Effector CD4-positive, alpha-beta T cell (primary cell): ENCODE data around the gene IER2.
"Not testable (repeated sequence)": the region's sequence is repeated elsewhere in the genome, so short reads cannot be mapped to it uniquely, and the experiment has no call there.

Experiments used
- DNase-seq: peaks from one replicate; pipeline ENCODE4 v3.0.0-alpha.2; 2020

Gene IER2

DNA sequence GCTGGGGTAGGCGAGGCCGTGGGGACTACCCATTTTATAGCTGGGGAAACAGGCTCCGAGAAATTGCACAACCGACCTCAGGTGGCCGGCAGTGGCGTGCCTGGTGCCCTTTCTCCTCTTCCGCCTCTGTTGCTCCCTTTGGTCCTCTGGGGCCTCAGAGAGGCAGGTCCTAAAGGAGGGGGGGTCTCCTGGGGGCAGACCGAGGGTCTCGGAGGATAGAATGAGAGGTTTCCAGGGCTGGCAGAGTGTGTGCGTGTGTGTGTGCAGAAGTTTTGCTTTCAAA lies 11.4 kb upstream of the IER2 start:
- DNase-seq: no peak

DNA sequence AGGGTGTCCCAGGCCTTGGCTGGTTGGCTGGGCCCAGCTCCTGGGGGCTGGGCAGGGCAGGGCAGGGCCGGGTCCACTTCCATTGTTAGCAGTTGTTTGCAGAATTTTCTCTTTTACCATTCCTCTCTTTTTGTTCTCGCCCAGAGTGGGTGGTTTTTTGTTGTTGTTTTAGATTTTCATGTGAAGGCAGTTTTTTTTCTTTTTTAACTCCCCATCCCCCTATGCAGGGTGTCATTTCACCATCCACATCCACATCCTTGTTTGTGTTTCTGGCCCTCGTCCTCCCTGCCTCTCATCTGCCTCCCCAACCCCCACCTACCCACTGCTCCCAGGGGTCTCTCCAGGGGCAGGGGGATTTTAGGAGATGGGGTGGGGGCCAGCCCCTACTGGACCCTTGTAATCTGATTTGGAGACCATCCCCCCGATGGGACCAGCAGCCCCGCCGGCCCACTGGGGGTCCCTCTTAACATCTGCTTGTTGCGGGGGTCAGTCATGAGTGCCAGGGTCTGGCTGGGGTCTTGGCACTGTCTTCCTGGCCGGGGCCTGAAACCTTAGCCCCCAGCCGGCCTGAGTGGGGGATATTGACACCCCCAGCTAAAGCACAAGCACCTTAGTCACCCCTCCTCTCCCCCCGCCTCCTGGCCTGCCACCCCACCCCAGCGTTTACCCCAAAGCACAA lies 10.4 kb upstream of the IER2 start:
- DNase-seq: no peak

DNA sequence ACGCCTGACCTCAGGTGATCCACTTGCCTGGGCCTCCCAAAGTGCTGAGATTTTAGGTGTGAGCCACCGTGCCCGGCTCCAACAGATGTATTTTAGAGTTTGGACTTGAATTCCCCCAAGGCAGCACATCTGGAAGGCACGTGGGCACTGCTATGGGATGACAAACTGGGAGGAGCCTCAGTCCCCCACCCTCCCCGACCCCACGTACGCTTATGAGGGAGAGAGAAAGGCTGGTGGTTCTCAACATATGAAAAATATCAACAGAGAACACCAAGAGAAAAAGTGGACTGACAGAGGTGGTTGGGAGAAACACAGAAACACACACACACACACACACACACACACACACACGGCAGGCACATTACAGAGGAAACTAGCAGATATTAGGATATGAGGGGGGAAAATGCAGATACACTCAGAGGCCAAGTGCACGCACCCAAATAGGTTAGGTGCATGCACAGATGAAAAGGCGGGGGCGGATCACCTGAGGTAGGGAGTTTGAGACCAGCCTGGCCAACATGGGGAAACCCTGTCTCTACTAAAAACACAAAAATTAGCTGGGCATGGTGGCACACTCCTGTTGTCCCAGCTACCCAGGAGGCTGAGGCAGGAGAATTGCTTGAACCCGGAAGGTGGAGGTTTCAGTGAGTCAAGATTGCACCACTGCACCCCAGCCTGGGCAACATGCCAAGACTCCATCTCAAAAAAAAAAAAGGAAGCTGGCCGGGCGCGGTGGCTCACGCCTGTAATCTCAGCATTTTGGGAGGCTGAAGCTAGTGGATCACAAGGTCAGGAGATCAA lies 3.2 kb upstream of the IER2 start:
- no peak for DNase-seq

DNA sequence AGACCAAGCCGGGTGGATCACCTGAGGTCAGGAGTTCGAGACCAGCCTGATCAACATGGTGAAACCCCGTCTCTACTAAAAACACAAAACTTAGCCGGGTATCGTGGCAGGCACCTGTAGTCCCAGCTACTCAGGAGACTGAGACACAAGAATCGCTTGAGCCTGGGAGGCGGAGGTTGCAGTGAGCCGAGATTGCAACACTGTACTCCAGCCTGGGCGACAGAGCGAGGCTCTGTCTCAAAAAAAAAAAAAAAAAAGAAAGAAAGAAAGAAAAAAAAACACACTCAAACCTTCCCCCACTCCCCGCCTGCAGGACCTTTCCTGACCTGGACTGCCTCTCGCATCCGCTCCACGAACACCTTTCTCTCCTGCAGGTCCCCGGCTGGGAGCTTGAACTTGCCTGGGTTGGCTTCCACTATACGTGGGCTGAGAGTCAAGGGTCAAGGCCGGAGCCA lies 1.0 kb upstream of the IER2 start:
- not testable (repeated sequence) for DNase-seq

DNA sequence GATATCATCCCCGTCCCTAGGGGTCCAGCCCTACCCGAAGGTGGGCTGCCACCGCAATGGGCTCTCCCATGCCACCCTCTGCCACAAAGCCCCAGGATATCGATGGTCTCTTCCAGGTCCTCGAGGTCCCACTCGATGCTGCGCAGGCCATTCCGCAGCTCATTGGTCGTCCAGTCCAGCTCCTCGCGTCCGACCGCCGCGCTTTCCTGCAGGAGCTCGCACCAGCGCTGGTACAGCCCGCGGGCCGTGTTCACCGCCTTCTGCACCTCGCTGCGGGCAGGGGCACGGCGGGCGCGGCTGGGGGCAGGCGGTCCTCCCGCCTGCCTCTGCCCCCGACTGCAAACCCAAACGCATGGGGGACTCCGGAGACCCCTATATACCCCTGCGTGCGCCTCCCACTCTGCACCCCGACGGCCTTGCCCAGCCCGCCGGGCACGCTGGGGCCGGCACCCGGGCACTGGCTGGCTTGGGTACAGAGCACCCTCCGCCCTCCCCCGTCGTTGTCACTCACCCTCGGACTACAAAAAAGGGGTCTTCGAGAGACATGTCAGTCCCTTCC lies 504 bp upstream of the IER2 start:
- peak; percentile 9 for DNase-seq

DNA sequence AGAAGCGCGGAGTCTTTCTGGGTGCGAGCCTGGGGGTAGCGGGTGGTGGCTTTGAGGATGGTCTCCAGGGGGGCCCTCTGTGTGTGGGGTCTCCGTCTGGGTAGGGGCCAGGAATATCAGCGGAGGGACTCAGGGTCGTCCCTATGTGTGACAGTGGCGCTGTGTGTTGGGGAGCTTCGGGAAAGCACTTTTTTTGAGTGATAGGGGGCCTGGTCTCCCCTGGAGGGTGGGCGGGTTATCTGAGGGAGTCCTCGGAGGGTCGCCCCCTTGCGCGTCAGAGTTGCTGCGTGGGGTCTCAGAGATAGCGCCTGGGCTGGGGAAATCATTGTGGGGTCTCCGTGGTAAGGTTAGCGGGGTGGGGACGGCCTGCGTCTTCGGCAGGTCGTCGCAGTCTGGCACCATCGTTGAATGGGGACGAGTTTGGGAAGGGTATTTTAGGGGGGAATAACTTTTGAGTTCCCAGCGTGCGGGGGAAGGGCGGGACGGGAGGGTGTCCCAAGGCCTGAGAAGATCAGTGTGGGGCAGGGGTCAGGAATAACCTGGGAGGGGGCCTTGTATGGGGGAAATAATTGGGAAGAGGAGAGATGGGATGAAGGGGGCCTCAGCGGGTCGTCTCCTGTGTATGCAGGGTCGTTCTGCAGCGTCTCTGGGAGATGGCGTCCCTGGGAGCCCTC lies 857 bp downstream of the IER2 start:
- peak; percentile 24 for DNase-seq

DNA sequence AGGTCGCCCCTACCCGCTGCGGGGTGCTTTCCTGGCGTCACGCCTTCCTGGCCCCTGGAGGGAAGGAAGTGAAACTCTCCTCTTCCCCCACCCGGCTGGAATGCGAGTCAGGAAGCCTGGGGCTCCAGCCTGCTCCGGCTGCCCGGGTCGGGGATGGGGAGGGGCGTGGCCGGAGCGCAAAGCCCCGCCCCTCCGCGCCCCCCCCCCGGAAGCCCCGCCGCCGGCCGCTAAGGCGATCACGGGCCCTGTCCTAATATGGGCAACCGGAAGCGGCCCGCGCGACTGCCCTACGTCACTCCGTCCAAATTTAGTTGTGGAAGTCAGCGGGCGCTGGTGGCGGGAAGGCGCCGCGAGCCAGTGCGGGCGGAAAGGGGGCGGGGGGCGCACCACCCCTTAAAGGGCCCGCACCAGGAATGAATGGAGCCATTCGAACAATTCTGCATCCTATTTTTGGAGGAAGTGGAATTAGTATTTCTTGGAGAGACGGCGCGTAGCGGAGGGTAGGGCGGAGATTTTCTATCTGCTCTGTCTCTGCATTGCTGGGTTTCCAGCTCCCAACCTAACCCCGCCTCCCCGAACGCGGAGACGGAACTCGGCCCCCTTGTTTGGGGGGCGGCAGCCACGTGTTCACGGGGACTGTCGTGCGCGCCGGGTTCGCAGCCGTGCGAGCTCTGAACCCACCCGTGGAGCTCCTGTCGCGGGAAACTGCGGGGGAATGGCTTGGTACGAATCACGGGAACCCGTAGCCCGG lies 1.6 kb downstream of the IER2 start:
- DNase-seq: peak; percentile 96

DNA sequence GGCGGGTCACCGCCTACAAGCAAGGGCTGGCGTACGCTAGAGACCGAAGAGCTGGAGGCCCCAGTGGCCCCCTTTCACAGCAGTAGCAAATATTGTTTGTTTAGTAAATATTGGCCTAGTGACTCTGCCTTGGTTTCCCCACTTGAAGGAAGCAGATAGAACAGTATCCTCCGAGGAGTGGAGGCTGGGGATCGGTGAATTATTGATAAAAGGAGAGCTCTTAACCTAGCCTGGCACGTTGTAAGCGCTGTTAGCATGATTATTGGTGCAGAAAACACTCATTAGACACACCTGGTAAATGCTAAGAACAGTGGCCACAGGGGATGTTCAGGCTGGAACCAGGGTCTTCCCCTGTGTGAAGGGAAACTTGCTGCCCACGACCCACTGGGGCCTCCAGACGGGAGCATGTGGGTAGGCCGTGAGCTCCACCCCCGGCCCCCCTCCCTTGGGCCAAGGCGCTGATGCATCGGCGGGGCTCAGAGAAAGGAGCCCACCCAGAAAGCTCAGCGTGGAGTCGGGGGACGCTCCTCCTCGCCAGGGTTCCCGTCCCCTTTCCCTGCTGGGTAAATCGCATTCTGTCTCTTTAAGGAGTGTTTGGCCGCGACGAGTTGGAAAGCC lies 2.3 kb downstream of the IER2 start:
- DNase-seq: no peak

DNA sequence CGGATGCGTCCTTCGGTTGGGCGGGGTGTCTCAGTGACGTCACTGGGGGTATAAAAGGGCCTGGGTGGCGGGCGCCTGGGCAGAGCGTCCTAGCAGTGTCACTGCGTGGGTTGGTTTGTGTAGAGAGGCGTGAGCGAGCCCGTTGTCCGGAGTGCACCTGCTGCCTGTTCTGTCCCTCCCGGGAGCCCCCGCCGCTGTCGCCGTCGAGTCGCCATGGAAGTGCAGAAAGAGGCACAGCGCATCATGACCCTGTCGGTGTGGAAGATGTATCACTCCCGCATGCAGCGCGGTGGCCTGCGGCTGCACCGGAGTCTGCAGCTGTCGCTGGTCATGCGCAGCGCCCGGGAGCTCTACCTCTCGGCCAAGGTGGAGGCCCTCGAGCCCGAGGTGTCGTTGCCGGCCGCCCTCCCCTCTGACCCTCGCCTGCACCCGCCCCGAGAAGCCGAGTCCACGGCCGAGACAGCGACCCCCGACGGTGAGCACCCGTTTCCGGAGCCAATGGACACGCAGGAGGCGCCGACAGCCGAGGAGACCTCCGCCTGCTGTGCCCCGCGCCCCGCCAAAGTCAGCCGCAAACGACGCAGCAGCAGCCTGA lies 2.9 kb downstream of the IER2 start:
- peak; percentile 99 for DNase-seq

DNA sequence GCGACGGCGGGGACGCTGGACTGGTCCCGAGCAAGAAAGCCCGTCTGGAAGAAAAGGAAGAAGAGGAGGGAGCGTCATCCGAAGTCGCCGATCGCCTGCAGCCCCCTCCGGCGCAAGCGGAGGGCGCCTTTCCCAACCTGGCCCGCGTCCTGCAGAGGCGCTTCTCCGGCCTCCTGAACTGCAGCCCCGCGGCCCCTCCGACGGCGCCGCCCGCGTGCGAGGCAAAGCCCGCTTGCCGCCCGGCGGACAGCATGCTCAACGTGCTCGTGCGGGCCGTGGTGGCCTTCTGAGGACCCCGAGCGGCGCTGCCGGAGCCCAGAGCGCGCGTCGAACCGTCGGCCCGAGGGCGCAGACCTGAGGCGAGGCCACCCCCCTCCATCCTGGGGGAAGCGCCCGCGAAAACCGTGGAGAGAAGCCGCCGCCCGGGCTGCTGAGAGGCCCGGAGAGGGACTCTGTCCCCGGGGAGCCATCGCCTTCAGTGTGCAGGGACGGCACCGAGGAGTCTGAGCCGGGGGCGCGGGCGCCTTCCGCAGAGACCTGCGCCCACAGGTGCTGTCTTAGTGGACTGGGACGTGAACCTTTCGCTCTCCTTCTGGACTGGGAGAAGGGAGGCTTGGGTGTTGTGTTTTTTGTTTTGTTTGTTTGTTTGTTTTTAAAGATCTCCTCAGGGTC lies 3.5 kb downstream of the IER2 start:
- DNase-seq: peak; percentile 12

DNA sequence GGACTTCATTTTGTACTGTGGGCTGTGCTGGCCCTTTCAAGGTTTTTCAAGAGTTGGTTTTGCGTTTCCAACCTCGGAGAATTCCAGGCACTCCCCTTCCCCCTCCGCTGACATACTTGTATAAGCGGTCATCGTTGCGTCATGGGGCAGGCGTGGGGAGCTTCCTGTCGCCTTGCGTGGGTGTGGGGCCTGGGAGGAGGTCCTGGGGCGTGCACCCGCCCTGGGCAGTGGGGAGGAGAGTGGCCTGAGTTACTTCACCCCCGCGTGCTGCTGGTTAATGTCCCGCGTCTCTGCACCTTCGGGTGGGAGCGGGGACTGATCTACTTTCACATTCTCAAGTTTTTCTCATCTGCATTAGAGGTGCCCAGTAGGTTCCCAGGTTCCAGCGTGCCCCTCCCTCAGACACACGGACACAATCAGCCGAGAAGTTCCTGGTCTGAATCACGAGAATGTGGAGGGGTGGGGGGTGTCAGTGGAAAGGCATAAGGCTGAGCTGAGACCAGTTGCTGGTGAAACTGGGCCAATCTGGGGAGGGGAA lies 4.1 kb downstream of the IER2 start:
- peak; percentile 31 for DNase-seq

DNA sequence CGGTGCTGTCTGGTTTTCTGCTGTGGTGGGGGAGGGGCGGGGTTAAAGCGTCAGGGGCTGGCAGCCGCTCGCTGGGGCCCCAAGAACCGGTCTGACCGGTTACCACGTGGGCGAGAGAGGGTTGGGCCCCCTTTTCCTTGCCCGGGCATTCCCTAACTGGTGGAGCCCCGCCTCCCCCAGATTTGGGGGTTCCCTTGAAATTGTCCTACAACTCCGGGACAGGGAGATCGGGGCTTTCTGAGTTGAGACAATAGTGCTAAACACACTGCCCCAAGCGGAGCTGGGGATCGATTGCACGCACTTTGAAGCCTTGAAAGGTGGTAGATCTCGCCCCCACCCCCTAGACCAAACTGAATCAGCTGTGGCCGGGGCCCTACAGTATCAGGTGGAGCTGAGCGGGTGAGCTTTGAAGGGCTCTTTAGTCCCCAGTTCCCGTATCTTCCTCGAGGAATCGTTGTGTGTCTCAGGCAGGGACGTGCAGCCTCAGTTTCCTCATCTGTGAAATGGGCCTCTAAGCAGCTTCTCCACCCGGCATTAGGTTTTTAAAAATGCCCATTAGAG lies 4.8 kb downstream of the IER2 start:
- peak; percentile 74 for DNase-seq

DNA sequence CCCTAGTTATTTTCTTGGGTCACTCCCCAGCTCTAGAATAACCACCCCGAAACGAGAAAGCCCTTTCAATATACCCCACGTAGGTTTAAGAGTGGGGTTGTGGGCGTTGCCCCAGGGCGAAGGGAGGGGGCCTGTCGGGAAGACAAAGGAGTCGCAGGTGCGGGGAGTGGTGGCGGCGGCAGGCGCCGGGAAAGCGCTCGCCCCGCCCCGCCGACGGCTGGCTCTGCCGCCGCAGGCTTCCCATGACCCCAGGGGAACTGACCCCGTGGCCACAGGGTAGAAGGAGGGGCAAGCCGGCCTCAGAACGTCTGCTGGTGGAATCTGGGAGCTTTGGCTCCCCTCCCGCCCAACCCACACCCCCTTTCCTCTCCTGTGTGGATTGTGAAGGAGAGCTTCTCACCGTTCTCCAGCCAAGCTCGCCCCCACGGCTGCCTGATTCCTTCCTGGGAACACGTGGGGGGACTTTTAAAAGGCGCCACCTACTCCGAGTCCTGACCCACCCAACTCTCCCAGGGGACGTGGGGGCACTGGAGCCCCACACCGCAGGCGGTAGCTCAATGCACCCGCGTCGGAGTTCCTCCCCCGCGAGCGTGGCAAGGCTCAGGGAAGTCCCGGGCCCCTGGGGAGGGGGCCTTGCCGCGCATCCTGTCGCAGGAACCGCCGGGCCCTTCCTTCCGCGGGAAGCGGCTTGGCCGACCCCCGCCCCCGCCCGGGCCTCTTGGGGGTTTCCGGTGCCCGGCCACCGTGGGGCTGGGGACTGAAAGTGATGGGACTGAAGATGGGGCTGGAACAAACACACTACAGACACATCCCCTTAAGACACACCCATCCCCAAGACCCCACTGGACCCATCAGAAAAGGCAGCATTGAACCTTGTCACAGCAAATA lies 5.5 kb downstream of the IER2 start:
- peak; percentile 69 for DNase-seq

DNA sequence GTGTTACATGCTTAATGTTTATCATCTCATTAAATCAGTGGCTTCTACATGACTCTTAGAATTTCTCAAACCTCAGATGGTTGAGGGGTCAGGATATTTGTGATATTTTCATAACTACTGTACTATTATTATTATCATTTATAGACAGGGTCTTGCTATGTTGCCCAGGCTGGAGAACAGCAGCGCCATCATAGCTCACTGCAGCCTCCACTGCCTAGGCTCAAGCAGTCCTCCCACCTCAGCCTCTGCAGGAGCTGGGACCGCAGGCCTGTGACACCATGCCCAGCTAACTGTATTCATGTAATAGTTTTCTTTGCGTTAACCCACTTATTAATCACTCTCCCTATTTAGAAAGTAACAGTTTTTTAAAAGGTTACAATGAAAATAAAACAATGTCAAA lies 9.5 kb downstream of the IER2 start:
- no peak for DNase-seq

DNA sequence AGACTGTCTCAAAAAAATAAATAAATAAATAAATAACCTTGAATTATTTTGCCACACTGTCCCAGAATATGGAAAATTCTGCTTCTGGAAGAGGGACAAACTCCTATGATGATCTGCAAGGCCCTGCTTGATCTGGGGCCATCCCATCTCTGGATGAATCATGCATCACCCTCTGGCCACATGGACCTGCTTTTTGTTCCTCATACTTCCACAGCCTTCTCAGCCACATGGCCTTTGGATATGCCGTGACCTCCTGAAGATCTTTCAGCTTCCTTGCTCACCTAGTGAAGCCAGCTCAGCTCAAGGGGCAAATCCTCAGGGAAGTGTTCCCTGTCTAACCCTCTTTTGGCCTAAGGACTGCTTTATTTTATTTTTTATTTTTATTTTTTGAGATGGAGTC lies 10.3 kb downstream of the IER2 start:
- no peak for DNase-seq

DNA sequence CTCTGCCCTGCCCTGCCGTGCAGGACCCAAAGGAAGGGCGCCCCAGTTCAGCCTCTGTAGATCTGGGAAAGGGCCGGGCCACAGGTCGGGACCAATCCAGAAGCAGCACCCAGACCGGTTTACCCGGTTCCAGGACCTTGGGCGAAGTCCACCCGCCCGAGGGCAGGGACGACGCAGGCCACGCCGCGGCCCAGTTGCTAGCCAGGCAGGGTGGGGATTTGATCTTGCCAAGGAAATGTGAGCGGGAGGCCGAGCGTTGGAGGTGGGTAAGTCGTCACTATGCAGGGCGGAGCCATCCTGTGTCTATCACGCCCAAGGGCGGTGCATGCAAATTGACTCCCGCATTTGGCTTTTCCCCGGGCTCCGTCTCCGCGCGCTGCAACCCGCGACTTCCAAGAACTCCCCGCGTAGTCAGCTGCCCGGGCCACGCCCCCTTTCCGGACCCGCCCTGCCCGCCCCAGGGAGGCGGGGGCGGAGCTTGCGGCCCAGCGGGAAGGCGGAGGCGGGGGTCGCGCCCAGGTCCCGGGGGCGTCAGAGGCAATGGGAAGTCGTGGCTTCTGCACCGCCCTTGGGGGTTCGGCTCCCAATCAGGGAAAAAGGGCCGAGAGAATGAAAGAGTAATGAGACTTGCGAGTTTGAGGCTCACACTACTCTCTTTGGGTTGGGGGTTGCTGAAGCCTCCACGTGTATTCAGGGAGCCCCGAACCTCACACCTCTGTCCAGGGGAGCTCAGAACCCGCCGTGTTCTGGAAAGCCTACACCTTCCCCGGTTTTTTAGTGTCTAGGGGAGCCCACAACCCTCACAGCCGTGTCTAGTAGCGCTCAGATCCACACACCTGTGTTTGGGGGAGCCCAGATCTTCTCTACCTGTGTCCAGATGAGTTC lies 12.8 kb downstream of the IER2 start:
- peak; percentile 77 for DNase-seq

DNA sequence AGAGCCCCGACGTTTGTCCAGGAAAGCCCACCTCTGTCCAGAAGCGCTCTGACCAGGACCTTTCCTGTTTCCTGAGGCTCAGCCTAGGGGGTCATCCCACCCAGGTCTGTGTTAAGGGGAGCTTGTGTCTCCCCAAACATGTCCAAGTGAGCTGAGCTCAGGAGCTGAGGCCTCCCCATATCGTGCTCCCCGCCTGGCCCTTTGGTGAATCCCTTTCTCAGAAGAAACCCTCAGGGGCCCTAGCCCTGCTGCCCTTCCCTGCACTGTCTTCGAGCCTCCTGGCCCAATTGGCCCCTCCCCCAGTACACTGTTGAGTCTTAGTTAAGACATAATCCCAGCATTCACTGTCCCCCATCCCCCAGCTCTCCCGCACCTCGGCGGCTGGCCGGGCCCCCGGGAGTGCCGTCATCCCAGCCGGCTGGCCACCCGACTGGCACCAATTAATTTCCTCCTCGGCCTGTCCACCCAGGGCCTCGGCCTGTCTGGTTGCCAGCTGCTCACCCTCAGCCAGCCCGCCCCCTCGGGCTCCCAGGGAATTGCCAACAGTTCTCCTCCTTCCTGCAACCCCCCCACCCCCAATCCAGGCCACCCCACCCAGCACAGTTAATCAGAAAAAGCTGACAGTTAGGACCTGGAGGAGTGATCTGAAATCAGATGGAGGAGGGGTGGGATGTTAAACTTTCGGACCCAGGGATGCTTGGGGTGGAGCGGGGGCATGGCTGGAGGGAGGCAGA lies 13.6 kb downstream of the IER2 start:
- peak; percentile 21 for DNase-seq
